Astrocyte (in vitro differentiated cells and primary cell): ENCODE data around the gene SLC9B1.
"Not testable (repeated sequence)": the region's sequence is repeated elsewhere in the genome, so short reads cannot be mapped to it uniquely, and the experiment has no call there.

Experiments used
- CTCF ChIP-seq: IDR thresholded peaks from 2 replicates; pipeline ENCODE4 v1.5.1; 2011; ENCODE audit warnings: low read depth, mild to moderate bottlenecking, inconsistent platforms, low read length, moderate library complexity; ENCODE audit not compliant: insufficient read depth
- EZH2 ChIP-seq: IDR thresholded peaks from 2 replicates; pipeline ENCODE4 v1.6.1; 2012; ENCODE audit warnings: mild to moderate bottlenecking, low read length, inconsistent platforms; ENCODE audit not compliant: insufficient read depth

GRCh38 chr4:102896547-102896946 is 123.0 kb downstream of the SLC9B1 start:
- not testable (repeated sequence) for TF ChIP-seq CTCF, EZH2
